RWPE2 (cell line): ENCODE measurements around the gene TEX264.

Experiments used
- ATAC-seq: fragments of 200-7000 bp; cut with Tn5 transposase; 3 replicates; pipeline ENCODE4 v1.9.1; 2021; ENCODE audit warnings: low read depth
- DNase-seq: peaks from one replicate; pipeline ENCODE4 v3.0.0-alpha.2; 2020; ENCODE audit warnings: low spot score
- H3K27ac ChIP-seq: fragments of 450-650 bp; 2 replicates; pipeline ENCODE4 v1.5.1; 2017; ENCODE audit warnings: mild to moderate bottlenecking; ENCODE audit not compliant: poor library complexity, severe bottlenecking
- H3K27me3 ChIP-seq: fragments of 250-450 bp; sonication (Bioruptor Pico); 2 replicates; pipeline ENCODE4 v1.5.1; 2021; ENCODE audit warnings: mild to moderate bottlenecking, moderate library complexity; ENCODE audit not compliant: insufficient read depth, poor library complexity, severe bottlenecking
- H3K36me3 ChIP-seq: fragments of 250-450 bp; sonication (Bioruptor Pico); 2 replicates; pipeline ENCODE4 v1.5.1; 2020; ENCODE audit warnings: low read depth, mild to moderate bottlenecking, moderate library complexity
- H3K4me1 ChIP-seq: fragments of 250-450 bp; sonication (Bioruptor Pico); 2 replicates; pipeline ENCODE4 v1.5.1; 2021; ENCODE audit warnings: mild to moderate bottlenecking, moderate library complexity; ENCODE audit not compliant: insufficient read depth, poor library complexity, severe bottlenecking
- H3K4me3 ChIP-seq: fragments of 250-450 bp; sonication (Bioruptor Pico); 2 replicates; pipeline ENCODE4 v1.5.1; 2021; ENCODE audit warnings: mild to moderate bottlenecking, moderate library complexity; ENCODE audit not compliant: severe bottlenecking
- H3K9me3 ChIP-seq: fragments of 250-450 bp; sonication (Bioruptor Pico); 2 replicates; pipeline ENCODE4 v1.5.1; 2021; ENCODE audit warnings: mild to moderate bottlenecking, moderate library complexity; ENCODE audit not compliant: severe bottlenecking
- CTCF ChIP-seq: fragments of 450-650 bp; IDR thresholded peaks from one replicate; pipeline ENCODE4 v1.5.1; 2017; ENCODE audit warnings: mild to moderate bottlenecking, moderate library complexity; ENCODE audit not compliant: poor library complexity, severe bottlenecking

Gene TEX264

GRCh38 chr3:51675201-51675611 is 4.2 kb downstream of the TEX264 start:
- Histone ChIP-seq H3K4me1 (peaks cover 8% of the 10 kb centered on the region), H3K27me3 (no peaks in the 10 kb centered on the region)

GRCh38 chr3:51676102-51676640 is 5.1 kb downstream of the TEX264 start:
- no peaks in the 10 kb centered on the region for H3K27me3 ChIP-seq
- H3K36me3 ChIP-seq: peaks cover 20% of the 10 kb centered on the region
- no peak overlapping the region for H3K4me3 ChIP-seq
- peaks cover 14% of the 10 kb centered on the region for H3K4me1 ChIP-seq
- H3K27ac ChIP-seq: no peak overlapping the region
- no peaks in the 10 kb centered on the region for H3K9me3 ChIP-seq
- DNase-seq (peak; percentile 27), ATAC-seq (no peak)
- no peak for TF ChIP-seq CTCF

More at GRCh38 chr3:51675201-51675611, 4.2 kb downstream of the TEX264 start:
- peaks cover 20% of the 10 kb centered on the region for H3K36me3 ChIP-seq
- no peak overlapping the region for H3K4me3 ChIP-seq
- ATAC-seq (peak; percentile 61), DNase-seq (peak; percentile 38)
- no peaks in the 10 kb centered on the region for H3K9me3 ChIP-seq
- no peak for TF ChIP-seq CTCF
- peak overlapping the region; percentile 45 for H3K27ac ChIP-seq

DNA sequence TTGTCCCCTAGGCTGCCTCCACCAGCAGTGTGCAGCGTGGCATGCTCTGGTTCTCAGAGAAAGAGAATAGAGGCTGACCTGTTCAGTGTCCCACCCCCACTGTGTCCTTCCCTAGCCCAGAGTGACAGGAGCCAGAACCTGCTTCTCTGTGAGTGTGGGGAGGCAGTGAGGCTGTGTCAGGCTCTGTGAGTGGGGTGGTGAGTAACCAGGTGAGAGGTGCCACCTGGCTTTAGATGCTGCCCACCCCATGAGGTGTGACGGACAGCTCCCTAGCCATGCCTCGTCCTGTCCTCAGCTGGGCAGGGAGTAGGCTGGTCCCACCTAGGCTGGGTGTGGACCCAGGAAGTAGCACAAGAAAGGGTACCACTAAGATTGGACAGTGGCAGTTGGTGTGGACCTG is 6.3 kb downstream of the TEX264 start:
- Histone ChIP-seq H3K27ac (no peak overlapping the region), H3K4me3 (no peak overlapping the region), H3K9me3 (no peaks in the 10 kb centered on the region), H3K4me1 (peaks cover 23% of the 10 kb centered on the region), H3K36me3 (peaks cover 25% of the 10 kb centered on the region), H3K27me3 (no peaks in the 10 kb centered on the region)
- DNase-seq: no peak
- no peak for TF ChIP-seq CTCF
- ATAC-seq: no peak

DNA sequence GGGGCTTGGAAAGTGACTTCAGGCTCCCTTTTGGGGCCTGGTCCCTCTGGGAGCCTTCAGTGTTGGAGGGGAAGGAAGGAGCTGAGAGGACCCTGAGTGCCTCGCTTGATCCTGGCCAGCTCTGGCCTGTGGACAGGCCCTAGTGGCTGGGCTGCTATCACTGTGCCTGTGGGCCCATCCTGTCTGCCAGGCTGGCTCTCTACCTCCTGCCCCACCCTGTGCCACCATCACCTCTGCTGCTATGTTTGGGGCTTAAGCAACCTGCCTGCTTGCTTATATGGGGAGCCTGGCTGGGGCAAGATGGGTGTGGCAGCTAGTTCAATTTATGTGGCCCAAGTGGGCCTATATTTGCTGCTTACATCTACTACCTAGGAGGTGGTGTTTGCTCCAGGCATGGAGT is 7.1 kb downstream of the TEX264 start:
- Histone ChIP-seq H3K27ac (no peak overlapping the region), H3K27me3 (no peaks in the 10 kb centered on the region), H3K4me3 (no peak overlapping the region), H3K9me3 (no peaks in the 10 kb centered on the region), H3K4me1 (peaks cover 23% of the 10 kb centered on the region), H3K36me3 (peaks cover 32% of the 10 kb centered on the region)
- ATAC-seq: no peak
- no peak for DNase-seq
- no peak for TF ChIP-seq CTCF

GRCh38 chr3:51678641-51679040 is 7.6 kb downstream of the TEX264 start:
- H3K9me3 ChIP-seq: no peaks in the 10 kb centered on the region
- no peak overlapping the region for H3K27ac ChIP-seq

More at GRCh38 chr3:51678641-51679040, 7.6 kb downstream of the TEX264 start:
- TF ChIP-seq CTCF: no peak
- no peak for DNase-seq
- Histone ChIP-seq H3K27me3 (no peaks in the 10 kb centered on the region), H3K4me1 (peaks cover 23% of the 10 kb centered on the region), H3K36me3 (peaks cover 34% of the 10 kb centered on the region), H3K4me3 (no peak overlapping the region)
- ATAC-seq: no peak
